GM21360 (cell line): ENCODE results near the gene FNDC3B.
"Not testable (repeated sequence)": the region's sequence is repeated elsewhere in the genome, so short reads cannot be mapped to it uniquely, and the experiment has no call there.

Experiments
- ATAC-seq: cut with Tn5 transposase; IDR thresholded peaks from one replicate; pipeline ENCODE4 v1.9.1; 2021; ENCODE audit warnings: mild to moderate bottlenecking, moderate library complexity; ENCODE audit not compliant: unreplicated experiment

FNDC3B gene

DNA sequence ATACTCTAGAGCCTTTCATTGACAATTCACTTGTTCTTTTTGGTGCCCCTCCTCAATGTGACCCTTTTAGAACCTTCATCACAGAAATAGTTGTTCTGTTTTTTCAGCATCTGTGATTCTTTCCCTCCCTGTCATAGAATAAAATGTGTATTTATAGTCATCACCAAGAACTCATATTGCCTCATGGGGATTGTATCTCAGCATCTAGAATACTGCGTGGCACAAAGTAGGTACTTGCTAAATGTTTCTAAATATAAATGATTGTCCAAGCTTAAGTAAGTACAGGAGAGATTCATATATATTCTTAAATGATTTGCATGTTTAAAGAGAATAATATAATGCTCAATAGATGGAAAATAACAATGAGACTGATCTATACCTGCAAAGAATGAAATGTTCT, 190.1 kb downstream of the FNDC3B start:
- no peak for ATAC-seq

DNA sequence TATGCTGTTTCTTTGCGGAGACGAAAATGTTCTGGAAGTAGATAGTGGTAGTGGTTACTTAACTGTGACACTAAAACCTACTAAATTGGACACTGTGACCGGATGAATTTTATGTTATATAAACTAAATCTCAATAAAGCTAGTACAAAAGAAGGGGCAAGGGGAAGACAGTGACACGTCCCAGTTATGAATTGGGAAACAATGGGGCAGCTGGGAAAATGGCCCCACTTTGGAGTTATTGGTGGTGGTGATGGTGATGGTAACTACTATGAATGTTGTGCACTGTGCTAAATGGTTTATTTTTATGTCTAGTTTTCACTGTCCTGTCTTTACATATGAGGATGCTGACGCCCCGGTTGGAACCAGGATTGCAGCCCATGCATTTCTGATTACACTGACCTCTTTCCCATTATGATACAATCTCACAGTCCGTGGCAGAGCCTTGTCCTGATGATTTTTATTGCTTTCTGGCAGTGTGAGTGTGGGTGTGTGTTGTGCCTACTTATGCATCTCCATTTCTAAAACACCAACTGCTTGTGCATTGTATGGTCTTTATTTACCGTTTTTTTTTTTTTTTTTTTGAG, 192.0 kb downstream of the FNDC3B start:
- ATAC-seq: no peak

DNA sequence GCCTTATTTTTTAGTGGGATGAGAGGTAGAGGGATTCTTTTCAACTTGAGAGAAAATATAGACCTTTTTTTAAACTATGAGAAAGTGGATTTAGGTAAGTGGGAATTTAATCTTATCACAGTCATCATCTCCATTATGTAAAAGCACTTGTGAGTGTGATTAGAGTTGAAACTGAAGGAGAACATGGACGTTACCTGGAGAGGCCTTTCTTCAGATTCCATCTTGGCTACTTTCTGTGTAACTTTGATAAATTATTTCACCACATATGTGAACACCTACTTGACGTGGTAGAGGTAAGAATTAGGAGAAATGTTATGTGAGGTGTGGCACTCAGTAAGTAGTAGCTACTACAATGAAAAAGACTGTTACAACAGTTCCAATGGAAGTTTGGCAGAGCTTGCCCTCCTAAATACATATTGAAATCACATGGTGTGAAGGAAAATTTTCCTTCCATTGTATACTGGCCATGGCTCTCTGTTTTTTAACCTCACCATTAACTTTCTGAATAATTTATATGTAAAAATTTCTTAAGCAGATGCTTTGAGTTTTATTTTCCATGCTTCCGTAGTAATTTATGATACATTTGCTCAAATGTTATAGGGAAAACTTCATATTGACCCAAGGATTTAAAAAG, 193.3 kb downstream of the FNDC3B start:
- no peak for ATAC-seq

DNA sequence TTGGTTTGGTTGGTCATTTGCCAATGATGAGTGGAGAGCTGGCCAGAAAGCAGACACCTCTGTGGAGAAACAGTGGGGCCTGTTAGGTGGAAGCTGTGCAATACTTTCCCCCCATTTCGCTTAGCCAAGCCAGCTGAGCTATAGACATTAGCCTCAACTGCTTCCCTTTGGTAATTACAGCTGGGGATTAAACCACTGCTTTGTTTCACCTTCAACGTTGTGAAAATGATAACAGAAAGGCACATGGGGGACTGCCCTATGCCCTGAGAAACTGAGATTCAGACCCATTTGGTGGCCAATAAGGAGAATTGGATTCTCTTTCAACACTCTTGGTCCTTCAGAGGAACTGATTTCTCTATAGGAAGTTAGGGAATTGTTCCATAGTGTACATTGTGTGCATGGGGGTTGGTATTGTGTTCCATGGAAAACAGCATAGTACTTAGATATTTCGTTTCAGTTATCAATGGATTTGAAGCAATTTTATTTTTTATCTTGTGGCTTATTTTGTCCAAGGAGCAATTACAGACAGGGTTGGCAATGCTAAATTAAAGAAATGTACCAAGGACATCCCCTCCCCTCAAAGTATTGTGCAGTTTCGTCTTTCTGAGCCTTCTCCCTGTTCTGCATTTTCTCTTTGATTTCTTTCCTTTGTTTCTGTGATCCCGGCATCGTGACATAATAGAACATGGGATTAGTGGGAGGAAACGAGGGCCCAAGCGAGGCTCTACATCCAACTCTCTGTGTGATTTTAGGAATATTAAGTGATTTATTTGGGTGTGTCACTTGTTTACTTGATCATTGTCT, 194.3 kb downstream of the FNDC3B start:
- no peak for ATAC-seq

DNA sequence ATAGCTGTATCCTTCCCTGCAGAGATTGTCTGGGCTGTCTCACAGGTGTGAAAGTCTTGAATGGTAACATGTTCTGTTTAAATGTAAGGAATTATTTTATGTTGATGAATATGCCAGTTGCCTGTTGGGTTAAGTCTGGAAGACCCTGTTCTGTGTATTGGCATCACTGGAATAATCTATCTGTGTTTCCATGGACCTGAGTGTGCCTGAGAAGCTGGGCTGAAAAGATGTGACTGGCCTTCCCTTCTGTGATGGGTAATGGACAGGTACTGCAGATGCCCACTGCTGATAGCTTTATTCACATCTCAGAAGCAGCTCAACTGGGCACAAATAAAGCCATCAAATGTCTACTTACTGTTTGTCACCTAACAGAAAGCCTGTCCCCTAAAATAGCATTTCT, 196.3 kb downstream of the FNDC3B start:
- ATAC-seq: no peak

DNA sequence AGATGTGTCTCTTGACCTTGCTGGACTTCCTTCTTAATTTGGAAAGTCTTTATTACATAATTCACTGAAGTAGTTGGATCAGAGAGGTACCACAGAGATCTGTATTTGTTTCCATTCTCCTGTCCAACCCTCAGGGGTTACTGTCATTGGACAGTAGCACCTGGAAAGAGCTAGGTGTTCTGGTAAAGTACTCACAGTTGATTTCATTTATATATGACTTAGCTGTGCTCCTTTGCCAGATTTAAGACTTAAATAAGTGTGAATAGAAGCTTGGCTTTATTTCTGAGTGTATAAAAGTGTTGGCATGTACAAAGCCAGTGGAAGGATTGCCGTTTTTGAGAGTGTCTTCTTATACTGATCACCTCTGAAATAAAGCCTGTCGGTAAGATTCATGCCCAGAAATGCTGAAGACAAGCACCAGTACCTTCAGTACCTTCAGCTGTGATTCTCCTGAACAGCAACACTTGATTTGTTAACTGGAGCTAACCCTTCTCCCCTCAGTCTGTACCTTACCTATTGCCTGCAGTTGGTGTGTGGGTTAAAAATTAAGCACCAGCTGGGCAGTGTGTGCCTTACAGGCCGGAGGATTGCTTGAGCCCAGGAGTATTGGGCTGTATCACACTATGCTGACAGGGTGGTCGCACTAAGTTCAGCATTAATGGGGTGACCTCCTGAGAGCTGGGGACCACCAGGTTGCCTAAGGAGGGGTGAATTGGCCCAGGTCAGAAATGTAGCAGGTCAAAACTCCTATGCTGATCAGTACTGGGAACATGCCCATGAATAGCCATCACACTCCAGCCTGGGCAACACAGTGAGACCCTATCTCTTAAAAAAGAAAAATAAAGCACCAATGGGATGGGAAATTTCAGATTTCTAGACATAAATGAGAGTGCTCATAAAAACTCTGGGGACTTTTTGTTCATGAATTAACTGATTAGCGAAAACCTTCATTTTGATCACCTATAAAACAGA, 197.7 kb downstream of the FNDC3B start:
- ATAC-seq: no peak

DNA sequence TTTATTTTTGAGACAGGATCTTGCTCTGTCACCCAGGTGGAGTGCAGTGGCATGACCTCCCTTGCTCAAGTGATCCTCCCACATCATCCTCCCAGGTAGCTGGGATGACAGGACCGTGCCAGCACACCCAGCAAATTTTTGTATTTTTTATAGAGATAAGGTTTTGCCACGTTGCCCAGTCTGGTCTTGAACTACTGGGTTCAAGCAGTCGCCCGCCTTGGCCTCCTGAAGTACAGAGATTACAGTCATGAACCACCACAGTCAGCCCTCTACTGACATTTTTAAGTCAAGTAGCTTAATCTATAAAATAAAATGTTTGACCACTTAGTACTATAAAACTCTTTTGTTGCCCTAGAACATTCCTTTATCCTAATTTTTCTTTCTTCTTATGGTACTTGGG, 198.8 kb downstream of the FNDC3B start:
- ATAC-seq: no peak

DNA sequence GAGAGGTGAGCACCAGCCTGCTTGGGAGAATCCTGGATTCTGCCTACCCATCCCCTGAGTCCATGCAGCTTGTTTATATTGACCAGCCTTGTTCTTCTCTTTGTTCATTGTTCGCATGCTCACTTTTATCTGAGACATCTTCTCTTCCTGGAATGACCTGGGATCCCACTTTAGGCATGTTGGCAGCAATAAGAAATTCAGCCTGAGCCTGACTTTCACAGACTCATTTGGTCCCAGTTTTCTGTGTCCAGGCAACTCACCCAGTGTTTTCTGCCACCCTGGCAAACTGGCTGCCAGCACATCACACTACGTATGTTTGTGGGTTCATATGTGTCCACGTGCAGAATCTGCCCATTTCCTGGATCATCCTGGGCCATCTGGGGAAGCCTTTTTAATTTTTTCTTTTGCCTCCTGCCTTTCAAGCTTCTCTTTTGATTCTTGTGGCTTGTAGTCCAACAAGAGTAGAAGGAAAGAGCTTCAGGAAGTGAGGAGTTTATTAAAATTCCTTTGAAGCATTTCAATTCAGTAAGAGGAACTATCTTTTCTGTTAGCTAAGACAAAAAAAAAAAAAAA, 199.9 kb downstream of the FNDC3B start:
- ATAC-seq: no peak

DNA sequence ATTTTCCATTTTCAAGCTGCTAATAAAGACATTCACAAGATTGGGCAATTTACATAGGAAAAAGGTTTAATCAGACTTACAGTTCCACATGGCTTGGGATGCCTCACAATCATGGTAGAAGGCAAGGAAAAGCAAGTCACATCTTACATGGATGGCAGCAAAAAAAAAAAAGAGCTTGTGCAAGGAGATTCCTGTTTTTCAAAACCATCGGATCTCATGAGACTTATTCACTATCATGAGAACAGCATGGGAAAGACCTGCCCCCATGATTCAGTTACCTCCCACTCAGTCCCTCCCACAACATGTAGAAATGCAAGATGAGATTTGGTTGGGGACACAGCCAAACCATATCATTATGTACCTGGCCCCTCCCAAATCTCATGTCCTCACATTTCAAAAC, 202.0 kb downstream of the FNDC3B start:
- ATAC-seq: no peak

DNA sequence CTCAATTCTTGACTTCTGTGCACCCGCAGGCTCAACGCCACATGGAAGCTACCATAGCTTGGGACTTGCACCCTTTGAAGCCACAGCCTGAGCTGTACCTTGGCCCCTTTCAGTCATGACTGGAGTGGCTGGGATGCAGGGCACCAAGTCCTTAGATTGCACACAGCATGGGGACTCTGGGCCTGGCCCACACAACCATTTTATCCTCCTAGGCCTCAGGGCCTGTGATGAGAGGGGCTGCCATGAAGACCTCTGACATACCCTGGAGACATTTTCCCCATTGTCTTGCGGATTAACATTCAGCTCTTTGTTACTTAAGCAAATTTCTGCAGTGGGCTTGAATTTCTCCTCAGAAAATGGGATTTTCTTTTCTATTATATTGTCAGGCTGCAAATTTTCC, 203.1 kb downstream of the FNDC3B start:
- ATAC-seq: not testable (repeated sequence)

DNA sequence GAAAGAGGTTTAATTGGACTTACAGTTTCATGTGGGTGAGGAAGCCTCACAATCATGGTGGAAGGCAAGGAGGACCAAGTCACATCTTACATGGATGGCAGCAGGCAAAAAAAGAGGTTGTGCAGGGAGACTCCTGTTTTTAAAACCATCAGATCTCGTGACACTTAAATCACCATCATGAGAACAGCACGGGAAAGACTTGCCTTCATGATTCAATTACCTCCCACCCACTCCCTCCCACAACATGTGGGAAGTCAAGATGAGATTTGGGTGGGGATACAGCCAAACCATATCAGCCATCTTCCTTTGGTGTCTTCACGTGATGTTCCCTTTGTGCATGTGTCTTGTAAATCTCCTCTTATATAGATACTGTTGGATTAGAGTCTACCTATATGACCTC, 204.0 kb downstream of the FNDC3B start:
- ATAC-seq: not testable (repeated sequence)

DNA sequence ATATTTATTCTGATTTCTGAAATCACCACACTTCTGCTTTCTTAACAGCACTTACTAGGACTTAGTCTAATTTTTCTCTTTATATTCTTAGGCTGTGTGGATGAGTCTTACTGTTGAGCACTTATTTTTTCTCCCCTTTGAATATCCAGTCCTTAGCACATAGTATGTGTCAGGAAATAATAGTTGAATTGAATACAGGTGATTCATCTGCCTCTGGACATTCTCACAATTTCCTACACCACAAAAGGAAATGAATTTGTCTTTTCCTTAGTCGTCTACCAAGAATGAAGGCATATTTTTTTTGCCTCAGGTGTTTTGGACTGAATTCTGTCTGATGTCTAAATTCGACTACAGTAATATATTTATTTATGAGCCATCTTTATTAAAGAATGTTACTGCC, 204.6 kb downstream of the FNDC3B start:
- ATAC-seq: no peak

DNA sequence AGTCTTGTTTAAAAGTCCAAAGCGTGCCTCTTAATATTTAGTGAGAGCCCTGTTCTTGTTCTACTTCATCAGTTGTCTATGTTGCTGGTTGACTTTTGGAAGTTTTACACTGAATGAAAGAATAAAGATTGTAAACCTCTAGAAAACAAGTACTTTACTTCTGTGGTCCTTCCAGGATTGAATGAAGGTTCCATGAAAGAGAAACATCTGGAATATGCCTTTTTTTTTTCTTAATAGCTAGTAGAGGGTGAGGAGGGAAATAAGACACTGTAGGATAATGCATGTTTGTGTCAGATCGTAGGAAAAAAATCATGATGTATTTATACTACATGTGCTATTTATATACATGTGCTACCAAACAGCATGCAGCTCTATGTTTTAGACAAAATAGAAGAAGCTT, 205.9 kb downstream of the FNDC3B start:
- no peak for ATAC-seq

DNA sequence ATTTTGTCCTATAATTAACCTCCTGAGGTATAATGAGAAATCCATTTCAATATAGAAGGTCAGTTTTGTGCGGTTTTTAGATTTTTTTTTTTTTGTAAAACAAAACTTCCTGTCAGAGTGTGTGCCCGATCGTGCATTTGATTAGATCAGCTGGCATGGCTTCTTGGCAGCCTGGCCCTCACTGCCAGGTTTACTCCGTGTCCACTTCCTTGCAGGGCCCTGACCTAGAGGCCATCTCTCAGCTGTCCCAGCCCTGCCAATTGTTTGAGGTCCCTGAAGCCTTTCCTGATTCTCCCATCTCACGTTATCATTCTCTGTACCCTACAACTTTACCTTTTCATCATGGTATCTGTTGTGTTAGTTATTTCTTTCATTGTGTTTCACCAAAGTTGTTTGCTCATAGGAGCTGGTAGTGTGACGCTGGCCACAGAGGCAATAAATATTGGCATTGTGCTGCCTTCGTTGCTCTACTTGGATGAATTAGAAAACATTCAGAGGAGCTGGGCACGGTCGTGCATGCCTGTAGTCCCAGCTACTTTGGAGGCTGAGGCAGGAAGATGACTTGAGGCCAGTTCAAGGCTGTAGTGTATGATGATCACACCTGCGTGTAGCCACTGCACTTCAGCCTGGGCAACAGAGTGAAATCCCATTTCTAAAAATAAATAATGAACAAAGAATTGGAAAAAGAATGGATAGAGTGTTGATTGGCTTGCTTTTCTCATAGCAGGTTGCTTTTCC, 206.9 kb downstream of the FNDC3B start:
- no peak for ATAC-seq

DNA sequence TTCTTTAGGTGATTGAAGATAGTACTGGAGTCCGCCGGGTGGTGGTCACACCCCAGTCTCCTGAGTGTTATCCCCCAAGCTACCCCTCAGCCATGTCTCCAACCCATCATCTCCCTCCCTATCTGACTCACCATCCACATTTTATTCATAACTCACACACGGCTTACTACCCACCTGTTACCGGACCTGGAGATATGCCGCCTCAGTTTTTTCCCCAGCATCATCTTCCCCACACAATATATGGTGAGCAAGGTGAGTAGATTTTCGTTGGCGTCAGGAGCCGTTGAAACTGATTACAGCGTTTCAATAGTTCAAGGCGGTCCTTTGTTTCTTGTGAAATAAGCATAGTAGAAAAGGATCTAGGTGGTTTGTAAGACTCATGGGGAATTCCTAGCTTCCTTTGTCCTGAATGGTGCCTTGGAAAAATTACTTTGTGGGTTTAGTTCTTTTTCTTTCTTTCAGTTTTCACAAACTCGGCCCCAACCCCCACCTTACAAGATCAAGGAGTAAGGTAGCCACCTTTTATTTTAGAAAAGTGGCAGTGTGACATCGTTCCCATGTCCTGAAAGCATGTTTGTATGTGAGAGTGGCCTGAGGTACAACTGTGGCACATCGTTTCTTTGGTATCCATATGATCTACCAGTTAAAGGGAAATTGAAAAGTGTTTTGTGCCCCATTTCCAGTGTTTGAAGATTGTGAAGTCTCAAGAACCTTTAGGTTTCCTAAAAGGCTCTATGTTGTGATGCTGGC, 208.3 kb downstream of the FNDC3B start:
- ATAC-seq: no peak

DNA sequence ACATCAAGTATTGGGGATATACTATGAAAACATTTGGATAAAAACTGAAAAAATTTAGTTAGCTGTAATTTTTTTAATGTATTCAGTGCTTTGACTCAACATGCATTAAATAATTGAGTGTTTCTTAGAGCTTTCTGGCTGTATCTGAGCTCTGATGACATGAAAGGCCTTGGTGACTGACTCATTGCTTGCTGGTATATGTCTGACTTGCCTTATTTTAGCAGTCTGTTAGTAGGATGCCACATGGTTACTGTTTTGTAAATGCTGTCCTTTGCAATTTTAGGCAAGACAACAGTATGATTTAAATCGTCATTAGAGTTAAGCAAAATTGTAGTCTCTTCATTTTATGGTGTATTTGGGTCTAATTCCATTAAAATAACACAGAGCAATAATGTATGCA, 209.7 kb downstream of the FNDC3B start:
- no peak for ATAC-seq

DNA sequence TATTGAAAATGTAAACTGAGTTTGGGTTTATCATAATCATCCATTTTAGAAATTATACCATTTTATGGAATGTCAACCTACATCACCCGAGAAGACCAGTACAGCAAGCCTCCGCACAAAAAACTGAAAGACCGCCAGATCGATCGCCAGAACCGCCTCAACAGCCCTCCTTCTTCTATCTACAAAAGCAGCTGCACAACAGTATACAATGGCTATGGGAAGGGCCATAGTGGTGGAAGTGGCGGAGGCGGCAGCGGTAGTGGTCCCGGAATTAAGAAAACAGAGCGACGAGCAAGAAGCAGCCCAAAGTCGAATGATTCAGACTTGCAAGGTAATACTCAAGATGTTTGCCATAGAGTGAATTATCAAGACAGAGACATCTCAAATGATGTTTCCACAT, 211.8 kb downstream of the FNDC3B start:
- no peak for ATAC-seq

DNA sequence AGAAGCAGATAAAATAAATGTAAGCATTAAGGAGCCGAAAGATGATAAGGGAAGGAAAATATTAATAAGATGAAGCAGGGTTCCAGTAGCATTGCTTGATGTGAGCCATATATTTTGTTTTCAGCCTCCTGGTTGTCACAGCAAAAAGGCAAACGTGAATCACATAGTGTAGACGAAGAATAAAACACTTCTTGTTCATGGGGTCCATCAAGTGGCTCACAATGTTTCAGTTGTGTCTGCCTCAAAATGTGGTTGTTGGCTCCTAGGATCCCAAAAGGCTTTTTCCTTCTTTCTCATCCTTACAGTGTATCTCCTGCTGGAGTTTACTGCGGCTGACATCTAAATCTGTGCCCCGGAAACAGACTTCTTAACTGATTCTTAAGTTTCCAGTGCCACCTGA, 213.8 kb downstream of the FNDC3B start:
- ATAC-seq: no peak

DNA sequence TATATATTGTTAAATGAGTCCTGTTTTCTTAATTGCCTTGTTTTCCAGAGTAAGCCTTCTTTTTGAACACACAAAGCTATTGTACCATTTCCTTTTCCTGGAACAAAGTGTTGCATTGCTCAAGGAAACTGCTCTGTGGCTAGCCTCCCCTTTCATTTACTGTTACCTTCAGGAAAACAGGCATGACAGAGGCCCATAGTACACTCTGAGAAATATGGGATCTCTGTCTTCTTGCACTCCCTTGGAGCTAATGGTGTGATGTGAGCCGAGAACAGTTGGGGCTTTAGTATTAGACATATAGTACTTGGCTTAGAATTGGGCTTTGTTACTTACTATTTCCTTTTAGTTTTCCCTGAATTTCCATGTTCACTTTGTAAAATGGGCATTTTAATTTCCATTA, 215.2 kb downstream of the FNDC3B start:
- no peak for ATAC-seq
